DND-41 (cell line): ENCODE results near the gene RBPJ.

ENCODE experiments used
- ATAC-seq: fragments of 200-7000 bp; cut with Tn5 transposase; 3 replicates; pipeline ENCODE4 v1.9.1; 2021; ENCODE audit warnings: low read depth; ENCODE audit not compliant: insufficient read depth
- DNase-seq: peaks from one replicate; pipeline ENCODE4 v3.0.0-alpha.2; 2020
- H2AFZ ChIP-seq: 2 replicates; pipeline ENCODE4 v1.6.0; 2012; ENCODE audit warnings: low read depth, low read length
- H3K27ac ChIP-seq: 2 replicates; pipeline ENCODE4 v1.5.1; 2012; ENCODE audit warnings: low read length, inconsistent platforms
- H3K27me3 ChIP-seq: fragments of 200-600 bp; sonication (generic); 2 replicates; pipeline ENCODE4 v1.6.0; 2012; ENCODE audit warnings: low read length, mild to moderate bottlenecking, inconsistent platforms; ENCODE audit not compliant: insufficient read depth, poor library complexity
- H3K36me3 ChIP-seq: 2 replicates; pipeline ENCODE4 v1.5.1; 2012; ENCODE audit warnings: low read length, inconsistent platforms; ENCODE audit not compliant: insufficient read depth
- H3K4me1 ChIP-seq: 2 replicates; pipeline ENCODE4 v1.5.1; 2012; ENCODE audit warnings: mild to moderate bottlenecking, low read length; ENCODE audit not compliant: insufficient read depth
- H3K4me2 ChIP-seq: 2 replicates; pipeline ENCODE4 v1.6.0; 2012; ENCODE audit warnings: mild to moderate bottlenecking, moderate library complexity, low read length, inconsistent platforms; ENCODE audit not compliant: insufficient read depth
- H3K4me3 ChIP-seq, 2 experiments: fragments of 200-600 bp in 1 of 2; shearing (Covaris generic) in 1 of 2; 2 replicates each; pipeline ENCODE4 v1.5.1; 2012 to 2016; ENCODE audit warnings: inconsistent platforms in 2 of 2, low read length in 2 of 2, mild to moderate bottlenecking in 2 of 2, low read depth in 1 of 2, moderate library complexity in 1 of 2
- H3K79me2 ChIP-seq: 2 replicates; pipeline ENCODE4 v1.6.0; 2012; ENCODE audit warnings: low read length, inconsistent platforms; ENCODE audit not compliant: insufficient read depth
- H3K9ac ChIP-seq: 2 replicates; pipeline ENCODE4 v1.6.0; 2012; ENCODE audit warnings: low read depth, mild to moderate bottlenecking, inconsistent platforms, low read length, moderate library complexity
- H3K9me3 ChIP-seq: 2 replicates; pipeline ENCODE4 v1.5.1; 2012; ENCODE audit warnings: low read length, moderate library complexity, mild to moderate bottlenecking, inconsistent platforms; ENCODE audit not compliant: insufficient read depth, severe bottlenecking
- H4K20me1 ChIP-seq: 2 replicates; pipeline ENCODE4 v1.6.0; 2012; ENCODE audit warnings: low read length; ENCODE audit not compliant: insufficient read depth
- EZH2 ChIP-seq: IDR thresholded peaks from 3 replicates; pipeline ENCODE4 v1.6.1; 2012; ENCODE audit warnings: borderline replicate concordance, low read depth, mild to moderate bottlenecking, moderate library complexity, low read length, inconsistent platforms; ENCODE audit not compliant: severe bottlenecking
- TF ChIP-seq, protein P1 (sequence below): IDR thresholded peaks from 2 replicates; pipeline ENCODE4 v1.5.1; 2012; ENCODE audit warnings: borderline replicate concordance, low read length, moderate library complexity, mild to moderate bottlenecking; ENCODE audit not compliant: poor library complexity, severe bottlenecking; ENCODE audit errors: extremely low read depth

RBPJ gene

GRCh38 chr4:26450418-26450817, 129.6 kb downstream of the RBPJ start:
- Histone ChIP-seq H4K20me1 (no peaks in the 10 kb centered on the region), H3K4me3 (no peak overlapping the region), H3K27ac (no peak overlapping the region), H3K9me3 (no peaks in the 10 kb centered on the region), H3K4me2 (no peak overlapping the region), H3K36me3 (no peaks in the 10 kb centered on the region), H3K9ac (no peak overlapping the region), H2AFZ (no peak overlapping the region), H3K27me3 (no peaks in the 10 kb centered on the region), H3K4me1 (no peaks in the 10 kb centered on the region), H3K79me2 (no peaks in the 10 kb centered on the region)
- no peak for DNase-seq
- TF ChIP-seq EZH2: no peak
- TF ChIP-seq, protein P1, sequence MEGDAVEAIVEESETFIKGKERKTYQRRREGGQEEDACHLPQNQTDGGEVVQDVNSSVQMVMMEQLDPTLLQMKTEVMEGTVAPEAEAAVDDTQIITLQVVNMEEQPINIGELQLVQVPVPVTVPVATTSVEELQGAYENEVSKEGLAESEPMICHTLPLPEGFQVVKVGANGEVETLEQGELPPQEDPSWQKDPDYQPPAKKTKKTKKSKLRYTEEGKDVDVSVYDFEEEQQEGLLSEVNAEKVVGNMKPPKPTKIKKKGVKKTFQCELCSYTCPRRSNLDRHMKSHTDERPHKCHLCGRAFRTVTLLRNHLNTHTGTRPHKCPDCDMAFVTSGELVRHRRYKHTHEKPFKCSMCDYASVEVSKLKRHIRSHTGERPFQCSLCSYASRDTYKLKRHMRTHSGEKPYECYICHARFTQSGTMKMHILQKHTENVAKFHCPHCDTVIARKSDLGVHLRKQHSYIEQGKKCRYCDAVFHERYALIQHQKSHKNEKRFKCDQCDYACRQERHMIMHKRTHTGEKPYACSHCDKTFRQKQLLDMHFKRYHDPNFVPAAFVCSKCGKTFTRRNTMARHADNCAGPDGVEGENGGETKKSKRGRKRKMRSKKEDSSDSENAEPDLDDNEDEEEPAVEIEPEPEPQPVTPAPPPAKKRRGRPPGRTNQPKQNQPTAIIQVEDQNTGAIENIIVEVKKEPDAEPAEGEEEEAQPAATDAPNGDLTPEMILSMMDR: no peak
- no peak for ATAC-seq

DNA sequence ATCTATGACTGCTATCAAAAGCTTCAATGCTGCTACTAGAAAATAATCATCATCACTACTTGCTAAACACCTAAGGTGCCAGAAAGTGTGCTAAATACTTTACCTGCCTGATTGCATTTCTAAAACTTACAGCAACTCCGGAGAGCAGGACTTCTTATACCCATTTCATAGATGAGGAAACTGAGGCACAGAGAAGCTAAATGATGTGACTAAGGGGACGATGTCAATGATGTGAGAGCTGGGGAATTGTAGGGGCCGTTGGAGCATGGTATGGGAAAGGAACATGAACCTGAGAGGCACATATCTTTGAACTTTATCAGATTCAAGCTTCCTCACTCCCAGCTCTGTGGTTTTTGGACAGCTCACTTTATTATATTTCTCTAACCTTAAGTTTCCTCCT, 130.8 kb downstream of the RBPJ start:
- ATAC-seq: no peak
- H3K4me3 ChIP-seq: no peak overlapping the region
- TF ChIP-seq EZH2: no peak
- TF ChIP-seq, protein P1: no peak
- H3K27me3 ChIP-seq: no peaks in the 10 kb centered on the region
- no peaks in the 10 kb centered on the region for H3K79me2 ChIP-seq
- H3K36me3 ChIP-seq: no peaks in the 10 kb centered on the region
- no peaks in the 10 kb centered on the region for H3K9me3 ChIP-seq
- no peaks in the 10 kb centered on the region for H3K4me1 ChIP-seq
- no peak overlapping the region for H3K4me2 ChIP-seq
- H3K27ac ChIP-seq: no peak overlapping the region
- no peaks in the 10 kb centered on the region for H4K20me1 ChIP-seq
- H2AFZ ChIP-seq: no peak overlapping the region
- no peak for DNase-seq
- H3K9ac ChIP-seq: no peak overlapping the region

GRCh38 chr4:26452565-26453531, 132.0 kb downstream of the RBPJ start:
- no peaks in the 10 kb centered on the region for H3K27me3 ChIP-seq
- H3K27ac ChIP-seq: no peak overlapping the region
- ATAC-seq (no peak), DNase-seq (no peak)
- H3K36me3 ChIP-seq: no peaks in the 10 kb centered on the region
- no peak overlapping the region for H3K9ac ChIP-seq
- no peak overlapping the region for H3K4me2 ChIP-seq
- H3K9me3 ChIP-seq: no peaks in the 10 kb centered on the region
- TF ChIP-seq, protein P1: no peak
- no peak for TF ChIP-seq EZH2
- no peaks in the 10 kb centered on the region for H3K79me2 ChIP-seq
- H3K4me3 ChIP-seq: no peak overlapping the region
- no peak overlapping the region for H2AFZ ChIP-seq
- peaks cover 7% of the 10 kb centered on the region for H3K4me1 ChIP-seq
- H4K20me1 ChIP-seq: no peaks in the 10 kb centered on the region
